HCT116 (cell line): ENCODE measurements around the gene FAM3B. TPM values are rescaled to one million over a fixed set of nuclear protein-coding genes. Genes with fewer than 3 reads are reported as not detected.

Experiments
- ATAC-seq: fragments of 200-7000 bp; cut with Tn5 transposase; 2 replicates; pipeline ENCODE4 v1.9.1; 2020; ENCODE audit warnings: mild to moderate bottlenecking, moderate library complexity
- BruUV-seq: library from RNA; stranded (reverse); fragments of 400-500 nt; replicated peaks from 2 replicates; lab custom pipeline; 2021; lab: Mats Ljungman, UMichigan
- CTCF ChIA-PET: fragments of 300-600 bp; sonication (Branson Sonifier 250); formaldehyde crosslinking; loops from one replicate; lab custom pipeline; 2021; ENCODE audit warnings: antibody characterized with exemption; lab: Charles Lee
- POLR2A ChIA-PET: fragments of 300-600, 350-600 bp; sonication (Branson Sonifier 250); formaldehyde crosslinking; loops from one replicate; lab custom pipeline; 2021; ENCODE audit warnings: antibody characterized with exemption; lab: Charles Lee
- RAD21 ChIA-PET, 2 experiments: fragments of 300-600 bp; sonication (Branson Sonifier 250); formaldehyde crosslinking; loops; one replicate each; lab custom pipeline; 2023; ENCODE audit warnings: low total read pairs in 2 of 2; ENCODE audit not compliant: uncharacterized antibody in 2 of 2, unreplicated experiment in 2 of 2, low non-redundant PET in 1 of 2; lab: Charles Lee
- DNase-seq: peaks from one replicate; pipeline ENCODE4 v3.0.0-alpha.2; 2010; ENCODE audit warnings: low read depth, low spot score
- H2AFZ ChIP-seq: fragments of 200-600 bp; shearing (Covaris generic), sonication (generic); 2 replicates; pipeline ENCODE4 v1.6.1; 2017; ENCODE audit warnings: low read depth, mixed run types, mixed read lengths, antibody characterized with exemption, low read length; ENCODE audit not compliant: poor library complexity, severe bottlenecking
- H3K27ac ChIP-seq: 2 replicates; pipeline ENCODE4 v1.5.1; 2012; ENCODE audit warnings: low read depth, low read length
- H3K27me3 ChIP-seq: fragments of 200-600 bp; sonication (generic); 2 replicates; pipeline ENCODE4 v1.6.1; 2016; ENCODE audit warnings: mixed run types, low read length, mixed read lengths; ENCODE audit not compliant: insufficient read depth
- H3K36me3 ChIP-seq, 2 experiments: fragments of 200-500 bp in 1 of 2; fragments of 200-600 bp in 1 of 2; sonication (Bioruptor generic) in 1 of 2; sonication (generic) in 1 of 2; 2 replicates each; pipeline versions ENCODE4 v1.5.1 to v1.6.1; 2014 to 2016; ENCODE audit warnings: low read length in 2 of 2, inconsistent platforms in 1 of 2, mixed read lengths in 1 of 2, mixed run types in 1 of 2; ENCODE audit not compliant: insufficient read depth in 2 of 2, control insufficient read depth in 1 of 2
- H3K4me1 ChIP-seq, 2 experiments: fragments of 200-600 bp in 1 of 2; sonication (generic) in 1 of 2; 2 replicates each; pipeline versions ENCODE4 v1.5.1 to v1.6.1; 2012 to 2017; ENCODE audit warnings: low read length in 2 of 2, inconsistent platforms in 1 of 2, mild to moderate bottlenecking in 1 of 2, mixed read lengths in 1 of 2, mixed run types in 1 of 2, moderate library complexity in 1 of 2; ENCODE audit not compliant: insufficient read depth in 2 of 2, control insufficient read depth in 1 of 2
- H3K4me2 ChIP-seq: fragments of 200-600 bp; sonication (generic); 2 replicates; pipeline ENCODE4 v1.6.1; 2017; ENCODE audit warnings: mixed run types, low read length, mixed read lengths
- H3K4me3 ChIP-seq, 2 experiments: fragments of 200-600 bp in 1 of 2; sonication (generic) in 1 of 2; replicated peaks in 1 of 2; 2 replicates each; pipeline ENCODE4 v1.5.1; 2011 to 2016; ENCODE audit warnings: low read length in 2 of 2, control low read depth in 1 of 2, low read depth in 1 of 2, mild to moderate bottlenecking in 1 of 2, mixed read lengths in 1 of 2, mixed run types in 1 of 2
- H3K79me2 ChIP-seq: fragments of 200-600 bp; sonication (generic); 2 replicates; pipeline ENCODE4 v1.6.1; 2017; ENCODE audit warnings: mild to moderate bottlenecking, mixed run types, low read length, moderate library complexity, mixed read lengths; ENCODE audit not compliant: insufficient read depth
- H3K9ac ChIP-seq: fragments of 200-600 bp; sonication (generic); 2 replicates; pipeline ENCODE4 v1.6.1; 2016; ENCODE audit warnings: low read length, mixed read lengths
- H3K9me2 ChIP-seq: fragments of 200-600 bp; sonication (generic), shearing (Covaris generic); 2 replicates; pipeline ENCODE4 v1.6.1; 2017; ENCODE audit warnings: mixed run types, mild to moderate bottlenecking, moderate library complexity; ENCODE audit not compliant: insufficient read depth
- H3K9me3 ChIP-seq, 2 experiments: fragments of 200-500 bp in 1 of 2; fragments of 200-600 bp in 1 of 2; sonication (Bioruptor generic) in 1 of 2; sonication (generic) in 1 of 2; 2 replicates each; pipeline ENCODE4 v1.6.1; 2014 to 2017; ENCODE audit warnings: low read length in 2 of 2, mixed read lengths in 2 of 2, inconsistent platforms in 1 of 2, low read depth in 1 of 2, mild to moderate bottlenecking in 1 of 2, mixed run types in 1 of 2, moderate library complexity in 1 of 2; ENCODE audit not compliant: control insufficient read depth in 1 of 2, insufficient read depth in 1 of 2
- H4K20me1 ChIP-seq: fragments of 200-600 bp; sonication (generic), shearing (Covaris generic); 2 replicates; pipeline ENCODE4 v1.6.1; 2017; ENCODE audit warnings: mixed run types, mild to moderate bottlenecking, moderate library complexity; ENCODE audit not compliant: insufficient read depth
- ATF3 ChIP-seq: IDR thresholded peaks from 2 replicates; pipeline ENCODE4 v1.6.1; 2012
- CEBPB ChIP-seq: IDR thresholded peaks from 2 replicates; pipeline ENCODE4 v1.6.1; 2012; ENCODE audit warnings: low read depth
- CTCF ChIP-seq, 3 experiments: fragments of 200-600 bp in 1 of 3; sonication (generic) in 1 of 3; IDR thresholded peaks in 2 of 3; conservative IDR thresholded peaks in 1 of 3; 2 replicates each; pipeline ENCODE4 v1.5.1; 2012 to 2017; ENCODE audit warnings: low read depth in 2 of 3, low read length in 2 of 3, antibody characterized with exemption in 1 of 3, borderline replicate concordance in 1 of 3, control low read depth in 1 of 3, mild to moderate bottlenecking in 1 of 3, mixed read lengths in 1 of 3, mixed run types in 1 of 3, moderate library complexity in 1 of 3; ENCODE audit not compliant: insufficient read depth in 1 of 3
- EGR1 ChIP-seq: IDR thresholded peaks from 2 replicates; pipeline ENCODE4 v1.6.1; 2012; ENCODE audit warnings: low read depth
- ELF1 ChIP-seq: IDR thresholded peaks from 2 replicates; pipeline ENCODE4 v1.6.1; 2012; ENCODE audit warnings: low read depth, borderline replicate concordance
- EZH2 ChIP-seq: fragments of 200-600 bp; sonication (generic); IDR thresholded peaks from 2 replicates; pipeline ENCODE4 v1.6.1; 2017; ENCODE audit warnings: antibody characterized with exemption, mixed run types
- EZH2phosphoT487 ChIP-seq: fragments of 200-600 bp; IDR thresholded peaks from 2 replicates; pipeline ENCODE4 v1.6.1; 2018; ENCODE audit warnings: antibody characterized with exemption, borderline replicate concordance
- FOSL1 ChIP-seq: IDR thresholded peaks from 2 replicates; pipeline ENCODE4 v1.6.1; 2012; ENCODE audit warnings: low read depth
- JUND ChIP-seq: IDR thresholded peaks from 2 replicates; pipeline ENCODE4 v1.6.1; 2012
- MAX ChIP-seq: IDR thresholded peaks from 2 replicates; pipeline ENCODE4 v1.6.1; 2012
- POLR2A ChIP-seq: IDR thresholded peaks from 2 replicates; pipeline ENCODE4 v1.7.0; 2011; ENCODE audit warnings: borderline replicate concordance; ENCODE audit not compliant: insufficient read depth, insufficient read length; ENCODE audit errors: extremely low read depth
- POLR2AphosphoS5 ChIP-seq: IDR thresholded peaks from 2 replicates; pipeline ENCODE4 v1.6.1; 2011; ENCODE audit warnings: mild to moderate bottlenecking, low read depth, low read length, moderate library complexity
- RAD21 ChIP-seq: IDR thresholded peaks from 2 replicates; pipeline ENCODE4 v1.6.1; 2012; ENCODE audit warnings: low read depth, mild to moderate bottlenecking
- SIN3A ChIP-seq: IDR thresholded peaks from 2 replicates; pipeline ENCODE4 v1.6.1; 2012; ENCODE audit warnings: low read depth
- SP1 ChIP-seq: IDR thresholded peaks from 2 replicates; pipeline ENCODE4 v1.6.1; 2012; ENCODE audit warnings: low read depth
- TCF7L2 ChIP-seq: IDR thresholded peaks from 2 replicates; pipeline ENCODE4 v1.7.0; 2011; ENCODE audit warnings: borderline replicate concordance, inconsistent platforms; ENCODE audit not compliant: insufficient read depth, insufficient read length; ENCODE audit errors: extremely low read depth
- ZNF274 ChIP-seq: fragments of 200-500 bp; sonication (Bioruptor generic); IDR thresholded peaks from 2 replicates; pipeline ENCODE4 v1.6.1; 2014; ENCODE audit warnings: mild to moderate bottlenecking, low read depth, low read length, inconsistent platforms
- intact Hi-C: fragments of 100-400 bp; cut with micrococcal nuclease; formaldehyde crosslinking; loops from 2 replicates; pipeline ENCODE4 v1.10.0; 2022
- total RNA-seq: library from RNA; stranded (reverse); gene quantifications from one replicate; pipeline ENCODE4 v1.2.1, GENCODE V29; 2021; ENCODE audit not compliant: unreplicated experiment
- TF ChIP-seq, protein P1 (sequence below): IDR thresholded peaks from 2 replicates; pipeline ENCODE4 v1.6.1; 2011; ENCODE audit warnings: mild to moderate bottlenecking, low read length, moderate library complexity; ENCODE audit not compliant: insufficient replicate concordance; ENCODE audit errors: extremely low read depth

Gene FAM3B
- total RNA-seq, 1 experiment from 2014 or later, result not detected

GRCh38 chr21:41277196-41277595 is 39.4 kb upstream of the FAM3B start:
- no peak overlapping the region for H3K4me2 ChIP-seq
- ATAC-seq (no peak), DNase-seq (no peak)
- ChIA-PET CTCF (no interaction called here), RAD21 (no interaction called here), POLR2A (no interaction called here)
- no peaks in the 10 kb centered on the region for H3K36me3 ChIP-seq
- H2AFZ ChIP-seq, result no peak overlapping the region
- no peaks in the 10 kb centered on the region for H3K9me2 ChIP-seq
- BruUV-seq, result no TSS peak
- H3K4me1 ChIP-seq, result no peaks in the 10 kb centered on the region
- intact Hi-C loops, result no loop called here
- no peak overlapping the region for H3K9ac ChIP-seq
- TF ChIP-seq TCF7L2 (no peak), MAX (no peak), ATF3 (no peak), POLR2A (no peak), JUND (no peak), ELF1 (no peak), FOSL1 (no peak), EGR1 (no peak), POLR2AphosphoS5 (no peak), RAD21 (no peak), EZH2phosphoT487 (no peak), ZNF274 (no peak), CTCF (IDR thresholded peaks at IDR 0.05 in 2 of 3, conservative IDR thresholded peaks at IDR 0.05 in 1 of 3; ENCODE audit: borderline replicate concordance in 1 of 3, insufficient read depth in 1 of 3, low read depth in 2 of 3, low read length in 2 of 3) (no peak), CEBPB (no peak), EZH2 (no peak), SIN3A (no peak), SP1 (no peak)
- TF ChIP-seq, protein P1, sequence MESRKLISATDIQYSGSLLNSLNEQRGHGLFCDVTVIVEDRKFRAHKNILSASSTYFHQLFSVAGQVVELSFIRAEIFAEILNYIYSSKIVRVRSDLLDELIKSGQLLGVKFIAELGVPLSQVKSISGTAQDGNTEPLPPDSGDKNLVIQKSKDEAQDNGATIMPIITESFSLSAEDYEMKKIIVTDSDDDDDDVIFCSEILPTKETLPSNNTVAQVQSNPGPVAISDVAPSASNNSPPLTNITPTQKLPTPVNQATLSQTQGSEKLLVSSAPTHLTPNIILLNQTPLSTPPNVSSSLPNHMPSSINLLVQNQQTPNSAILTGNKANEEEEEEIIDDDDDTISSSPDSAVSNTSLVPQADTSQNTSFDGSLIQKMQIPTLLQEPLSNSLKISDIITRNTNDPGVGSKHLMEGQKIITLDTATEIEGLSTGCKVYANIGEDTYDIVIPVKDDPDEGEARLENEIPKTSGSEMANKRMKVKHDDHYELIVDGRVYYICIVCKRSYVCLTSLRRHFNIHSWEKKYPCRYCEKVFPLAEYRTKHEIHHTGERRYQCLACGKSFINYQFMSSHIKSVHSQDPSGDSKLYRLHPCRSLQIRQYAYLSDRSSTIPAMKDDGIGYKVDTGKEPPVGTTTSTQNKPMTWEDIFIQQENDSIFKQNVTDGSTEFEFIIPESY, result no peak
- no peaks in the 10 kb centered on the region for H4K20me1 ChIP-seq
- no peak overlapping the region for H3K27ac ChIP-seq
- H3K4me3 ChIP-seq, result no peak overlapping the region
- H3K9me3 ChIP-seq, result no peaks in the 10 kb centered on the region
- peaks cover 5% of the 10 kb centered on the region; the same call in 1 of the 2 replicates for H3K27me3 ChIP-seq
- H3K79me2 ChIP-seq, result no peaks in the 10 kb centered on the region
